Liver (tissue), 3 donors: ENCODE results near the gene SLC17A7.

Experiments used
- FOXA1 ChIP-seq: IDR thresholded peaks from 2 replicates; pipeline ENCODE4 v1.6.1; 2016; ENCODE audit warnings: antibody characterized with exemption
- GABPA ChIP-seq, 2 donors: IDR thresholded peaks in 1 of 2; conservative IDR thresholded peaks in 1 of 2; 2 replicates each; pipeline ENCODE4 v1.6.1; 2016; ENCODE audit warnings: antibody characterized with exemption in 2 of 2, mild to moderate bottlenecking in 1 of 2, moderate library complexity in 1 of 2
- HNF4A ChIP-seq, 2 donors: conservative IDR thresholded peaks; 2 replicates each; pipeline ENCODE4 v1.6.1; 2016; ENCODE audit warnings: antibody characterized with exemption in 2 of 2, mild to moderate bottlenecking in 2 of 2
- JUND ChIP-seq, 2 donors: IDR thresholded peaks; 2 replicates each; pipeline ENCODE4 v1.6.1; 2016; ENCODE audit warnings: antibody characterized with exemption in 2 of 2
- MAX ChIP-seq: IDR thresholded peaks from 2 replicates; pipeline ENCODE4 v1.6.1; 2016; ENCODE audit warnings: antibody characterized with exemption
- REST ChIP-seq: IDR thresholded peaks from 2 replicates; pipeline ENCODE4 v1.6.1; 2016; ENCODE audit warnings: antibody characterized with exemption, mild to moderate bottlenecking
- RXRA ChIP-seq, 2 donors: IDR thresholded peaks; 2 replicates each; pipeline ENCODE4 v1.6.1; 2017 to 2018; ENCODE audit warnings: antibody characterized with exemption in 2 of 2, mild to moderate bottlenecking in 1 of 2
- SP1 ChIP-seq: IDR thresholded peaks from 2 replicates; pipeline ENCODE4 v1.6.1; 2018; ENCODE audit warnings: antibody characterized with exemption, mild to moderate bottlenecking
- TAF1 ChIP-seq: conservative IDR thresholded peaks from 2 replicates; pipeline ENCODE4 v1.6.1; 2016; ENCODE audit warnings: antibody characterized with exemption, mild to moderate bottlenecking
- YY1 ChIP-seq: IDR thresholded peaks from 2 replicates; pipeline ENCODE4 v1.6.1; 2016; ENCODE audit warnings: antibody characterized with exemption, mild to moderate bottlenecking
- TF ChIP-seq, protein P1 (sequence below): fragments of 150-350 bp; IDR thresholded peaks from 2 replicates; pipeline ENCODE4 v1.5.1; 2017; ENCODE audit warnings: improper control_type of control experiment, low read depth, low read length; ENCODE audit not compliant: missing input control
- TF ChIP-seq, protein P2 (sequence below): IDR thresholded peaks from 2 replicates; pipeline ENCODE4 v1.6.1; 2016; ENCODE audit warnings: antibody characterized with exemption
- TF ChIP-seq, protein P3 (sequence below): IDR thresholded peaks from 2 replicates; pipeline ENCODE4 v1.6.1; 2016; ENCODE audit warnings: antibody characterized with exemption
- donor health status: healthy.
- donor health status: healthy.

- TF ChIP-seq, protein P1, sequence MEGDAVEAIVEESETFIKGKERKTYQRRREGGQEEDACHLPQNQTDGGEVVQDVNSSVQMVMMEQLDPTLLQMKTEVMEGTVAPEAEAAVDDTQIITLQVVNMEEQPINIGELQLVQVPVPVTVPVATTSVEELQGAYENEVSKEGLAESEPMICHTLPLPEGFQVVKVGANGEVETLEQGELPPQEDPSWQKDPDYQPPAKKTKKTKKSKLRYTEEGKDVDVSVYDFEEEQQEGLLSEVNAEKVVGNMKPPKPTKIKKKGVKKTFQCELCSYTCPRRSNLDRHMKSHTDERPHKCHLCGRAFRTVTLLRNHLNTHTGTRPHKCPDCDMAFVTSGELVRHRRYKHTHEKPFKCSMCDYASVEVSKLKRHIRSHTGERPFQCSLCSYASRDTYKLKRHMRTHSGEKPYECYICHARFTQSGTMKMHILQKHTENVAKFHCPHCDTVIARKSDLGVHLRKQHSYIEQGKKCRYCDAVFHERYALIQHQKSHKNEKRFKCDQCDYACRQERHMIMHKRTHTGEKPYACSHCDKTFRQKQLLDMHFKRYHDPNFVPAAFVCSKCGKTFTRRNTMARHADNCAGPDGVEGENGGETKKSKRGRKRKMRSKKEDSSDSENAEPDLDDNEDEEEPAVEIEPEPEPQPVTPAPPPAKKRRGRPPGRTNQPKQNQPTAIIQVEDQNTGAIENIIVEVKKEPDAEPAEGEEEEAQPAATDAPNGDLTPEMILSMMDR = no peak
- TF ChIP-seq YY1 (no peak), TAF1 (no peak), REST (no peak), RXRA (IDR thresholded peaks at IDR 0.05) (no peak), MAX (no peak), GABPA (IDR thresholded peaks at IDR 0.05 in 1 of 2, conservative IDR thresholded peaks at IDR 0.05 in 1 of 2) (no peak), FOXA1 (no peak), SP1 (no peak), JUND (IDR thresholded peaks at IDR 0.05) (no peak), HNF4A (conservative IDR thresholded peaks at IDR 0.05) (no peak)
- TF ChIP-seq, protein P2, sequence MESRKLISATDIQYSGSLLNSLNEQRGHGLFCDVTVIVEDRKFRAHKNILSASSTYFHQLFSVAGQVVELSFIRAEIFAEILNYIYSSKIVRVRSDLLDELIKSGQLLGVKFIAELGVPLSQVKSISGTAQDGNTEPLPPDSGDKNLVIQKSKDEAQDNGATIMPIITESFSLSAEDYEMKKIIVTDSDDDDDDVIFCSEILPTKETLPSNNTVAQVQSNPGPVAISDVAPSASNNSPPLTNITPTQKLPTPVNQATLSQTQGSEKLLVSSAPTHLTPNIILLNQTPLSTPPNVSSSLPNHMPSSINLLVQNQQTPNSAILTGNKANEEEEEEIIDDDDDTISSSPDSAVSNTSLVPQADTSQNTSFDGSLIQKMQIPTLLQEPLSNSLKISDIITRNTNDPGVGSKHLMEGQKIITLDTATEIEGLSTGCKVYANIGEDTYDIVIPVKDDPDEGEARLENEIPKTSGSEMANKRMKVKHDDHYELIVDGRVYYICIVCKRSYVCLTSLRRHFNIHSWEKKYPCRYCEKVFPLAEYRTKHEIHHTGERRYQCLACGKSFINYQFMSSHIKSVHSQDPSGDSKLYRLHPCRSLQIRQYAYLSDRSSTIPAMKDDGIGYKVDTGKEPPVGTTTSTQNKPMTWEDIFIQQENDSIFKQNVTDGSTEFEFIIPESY = no peak
- TF ChIP-seq, protein P3, sequence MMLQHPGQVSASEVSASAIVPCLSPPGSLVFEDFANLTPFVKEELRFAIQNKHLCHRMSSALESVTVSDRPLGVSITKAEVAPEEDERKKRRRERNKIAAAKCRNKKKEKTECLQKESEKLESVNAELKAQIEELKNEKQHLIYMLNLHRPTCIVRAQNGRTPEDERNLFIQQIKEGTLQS = no peak
Observed at GRCh38 chr19:49419173-49419572, 22.2 kb downstream of the SLC17A7 start.
